Measurements from ENCODE around the gene RANBP17.

GRCh38 chr5:171337210-171337569 lies 475.4 kb downstream of the RANBP17 start:
- no peak for TF ChIP-seq CTCF (tag by site-specific recombination; IDR thresholded peaks at IDR 0.05)
- TF ChIP-seq ZNF26 (tag by site-specific recombination; IDR thresholded peaks at IDR 0.05): no peak
- TF ChIP-seq ZFP37 (tag by site-specific recombination; IDR thresholded peaks at IDR 0.05): no peak
- no peak for TF ChIP-seq GLI4 (tag by site-specific recombination; IDR thresholded peaks at IDR 0.05)
- TF ChIP-seq ZNF24 (tag by site-specific recombination; IDR thresholded peaks at IDR 0.05): no peak
- TF ChIP-seq MEIS1 (CRISPR knock-in tag; IDR thresholded peaks at IDR 0.05; ENCODE audit: borderline replicate concordance): no peak
- TF ChIP-seq, protein P1, sequence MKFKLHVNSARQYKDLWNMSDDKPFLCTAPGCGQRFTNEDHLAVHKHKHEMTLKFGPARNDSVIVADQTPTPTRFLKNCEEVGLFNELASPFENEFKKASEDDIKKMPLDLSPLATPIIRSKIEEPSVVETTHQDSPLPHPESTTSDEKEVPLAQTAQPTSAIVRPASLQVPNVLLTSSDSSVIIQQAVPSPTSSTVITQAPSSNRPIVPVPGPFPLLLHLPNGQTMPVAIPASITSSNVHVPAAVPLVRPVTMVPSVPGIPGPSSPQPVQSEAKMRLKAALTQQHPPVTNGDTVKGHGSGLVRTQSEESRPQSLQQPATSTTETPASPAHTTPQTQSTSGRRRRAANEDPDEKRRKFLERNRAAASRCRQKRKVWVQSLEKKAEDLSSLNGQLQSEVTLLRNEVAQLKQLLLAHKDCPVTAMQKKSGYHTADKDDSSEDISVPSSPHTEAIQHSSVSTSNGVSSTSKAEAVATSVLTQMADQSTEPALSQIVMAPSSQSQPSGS (tag by site-specific recombination; IDR thresholded peaks at IDR 0.05; ENCODE audit: low read depth): no peak
- TF ChIP-seq, protein P2, sequence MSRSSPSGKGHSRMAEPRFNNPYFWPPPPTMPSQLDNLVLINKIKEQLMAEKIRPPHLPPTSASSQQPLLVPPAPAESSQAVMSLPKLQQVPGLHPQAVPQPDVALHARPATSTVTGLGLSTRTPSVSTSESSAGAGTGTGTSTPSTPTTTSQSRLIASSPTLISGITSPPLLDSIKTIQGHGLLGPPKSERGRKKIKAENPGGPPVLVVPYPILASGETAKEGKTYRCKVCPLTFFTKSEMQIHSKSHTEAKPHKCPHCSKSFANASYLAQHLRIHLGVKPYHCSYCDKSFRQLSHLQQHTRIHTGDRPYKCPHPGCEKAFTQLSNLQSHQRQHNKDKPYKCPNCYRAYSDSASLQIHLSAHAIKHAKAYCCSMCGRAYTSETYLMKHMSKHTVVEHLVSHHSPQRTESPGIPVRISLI (tag by site-specific recombination; IDR thresholded peaks at IDR 0.05): no peak
- TF ChIP-seq SETDB1 (IDR thresholded peaks at IDR 0.05; ENCODE audit: insufficient read length, low read length): no peak
- no peak for TF ChIP-seq ZNF449 (tag by site-specific recombination; IDR thresholded peaks at IDR 0.05)
- TF ChIP-seq ZNF114 (tag by site-specific recombination; IDR thresholded peaks at IDR 0.05): no peak
